HG03095 (cell line): ENCODE results near the gene CMKLR1.

ENCODE experiments used
- ATAC-seq: cut with Tn5 transposase; IDR thresholded peaks from one replicate; pipeline ENCODE4 v1.9.1; 2021; ENCODE audit warnings: moderate library complexity; ENCODE audit not compliant: unreplicated experiment

The CMKLR1 gene

GRCh38 chr12:108238474-108238873 lies 100.6 kb downstream of the CMKLR1 start:
- no peak for ATAC-seq
